Lower leg skin (tissue), 4 donors: ENCODE data around the gene TMEM131L. TPM values are rescaled to one million over a fixed set of nuclear protein-coding genes. Genes with fewer than 3 reads are reported as not detected.

Experiments used
- DNase-seq, 2 donors: peaks; one replicate each; pipeline ENCODE4 v3.0.0-alpha.2; 2019; ENCODE audit warnings: low spot score in 2 of 2
- H3K4me3 ChIP-seq: fragments of 200-600 bp; sonication (generic); 2 replicates; pipeline ENCODE4 v1.5.1; 2017; ENCODE audit warnings: mild to moderate bottlenecking, low read depth; ENCODE audit not compliant: poor library complexity, severe bottlenecking
- CTCF ChIP-seq, 3 donors: fragments of 450-650 bp; IDR thresholded peaks; one replicate each; pipeline ENCODE4 v1.5.1; 2016; ENCODE audit warnings: antibody characterized with exemption in 3 of 3, mild to moderate bottlenecking in 3 of 3, moderate library complexity in 2 of 3
- POLR2A ChIP-seq, 2 donors: fragments of 450-650 bp; IDR thresholded peaks; one replicate each; pipeline ENCODE4 v1.6.1; 2016 to 2017; ENCODE audit warnings: antibody characterized with exemption in 2 of 2, mild to moderate bottlenecking in 1 of 2, moderate library complexity in 1 of 2
- WGBS, 2 donors: methylation state at CpG; one replicate each; pipeline ENCODE4 v1.1.5; 2018; 5-methylcytosine and 5-hydroxymethylcytosine counted together
- intact Hi-C: fragments of 100-400 bp; cut with DNase I; formaldehyde crosslinking; loops from one replicate; pipeline ENCODE4 v1.15.0; 2023; ENCODE audit warnings: low total_unique reads
- total RNA-seq, 4 donors: library from RNA; depleted of rRNA; stranded (reverse); fragments of >200 nt; gene quantifications; one replicate each; pipeline ENCODE4 v1.1.0, GENCODE V29; 2016

The TMEM131L gene
- total RNA-seq, 4 donors from 2014 or later, result 8.3 to 15.9 (median 12.1) TPM

GRCh38 chr4:153420361-153420760, 45.8 kb upstream of the TMEM131L start:
- TF ChIP-seq CTCF (IDR thresholded peaks at IDR 0.05), result no peak
- no peak for TF ChIP-seq POLR2A (IDR thresholded peaks at IDR 0.05)
- intact Hi-C loops, result no loop called here
- no peak overlapping the region for H3K4me3 ChIP-seq
- 92 to 96% methylated on average over 2 of the region's 2 CpGs for WGBS, 2 donors
- no peak for DNase-seq

- no peak for TF ChIP-seq CTCF (IDR thresholded peaks at IDR 0.05)
- no peak for TF ChIP-seq POLR2A (IDR thresholded peaks at IDR 0.05)
- DNase-seq, result no peak
- intact Hi-C loops, result no loop called here
- no peak overlapping the region for H3K4me3 ChIP-seq
- 91 to 93% methylated on average over 3 of the region's 3 CpGs for WGBS, 2 donors
These were observed 44.2 kb upstream of the TMEM131L start for GRCh38 chr4:153421941-153422340.

GRCh38 chr4:153426207-153426885, 39.8 kb upstream of the TMEM131L start:
- intact Hi-C loops, result no loop called here
- no peak for TF ChIP-seq CTCF (IDR thresholded peaks at IDR 0.05)
- no peak for TF ChIP-seq POLR2A (IDR thresholded peaks at IDR 0.05)
- DNase-seq, result no peak
- 66 to 80% methylated on average over 4 of the region's 4 CpGs for WGBS, 2 donors
- H3K4me3 ChIP-seq, result no peak overlapping the region

GRCh38 chr4:153427363-153428071, 38.6 kb upstream of the TMEM131L start:
- DNase-seq, result no peak
- H3K4me3 ChIP-seq, result no peak overlapping the region
- intact Hi-C loops, result loop anchor here (1.0 kb wide), 1 partner anchor 23 kb away; no protein-coding TSS in a partner anchor
- 93 to 97% methylated on average over 4 of the region's 4 CpGs for WGBS, 2 donors
- TF ChIP-seq CTCF (IDR thresholded peaks at IDR 0.05) (no peak), POLR2A (IDR thresholded peaks at IDR 0.05) (no peak)

GRCh38 chr4:153428941-153429475, 37.2 kb upstream of the TMEM131L start:
- intact Hi-C loops, result loop anchor here (1.0 kb wide), 1 partner anchor 21 kb away; no protein-coding TSS in a partner anchor
- DNase-seq, result no peak
- no peak overlapping the region for H3K4me3 ChIP-seq
- TF ChIP-seq POLR2A (IDR thresholded peaks at IDR 0.05), result no peak
- TF ChIP-seq CTCF (IDR thresholded peaks at IDR 0.05), result no peak
- 55 to 56% methylated on average over 3 of the region's 3 CpGs for WGBS, 2 donors
